K562 (cell line): ENCODE measurements around the gene ATP5PB. TPM values are rescaled to one million over a fixed set of nuclear protein-coding genes. Genes with fewer than 3 reads are reported as not detected.

Source experiments
- BCOR ChIP-seq: fragments of 450-650 bp; IDR thresholded peaks from 2 replicates; pipeline ENCODE4 v1.6.1; 2016
- BMI1 ChIP-seq: fragments of 150-350 bp; IDR thresholded peaks from 2 replicates; pipeline ENCODE4 v1.6.1; 2014; ENCODE audit warnings: low read length
- CC2D1A ChIP-seq: fragments of 450-650 bp; IDR thresholded peaks from 2 replicates; pipeline ENCODE4 v1.6.1; 2017; ENCODE audit warnings: mild to moderate bottlenecking
- CXXC5 ChIP-seq: fragments of 250-450 bp; sonication (Bioruptor Pico); IDR thresholded peaks from 2 replicates; pipeline ENCODE4 v1.8.0; 2022; ENCODE audit warnings: inconsistent platforms, mild to moderate bottlenecking, moderate library complexity
- DACH1 ChIP-seq: fragments of 450-650 bp; IDR thresholded peaks from 2 replicates; pipeline ENCODE4 v1.6.1; 2018; ENCODE audit not compliant: partially characterized antibody
- ELF1 ChIP-seq: fragments of 200-800 bp; sonication (Bioruptor generic); IDR thresholded peaks from 2 replicates; pipeline ENCODE4 v1.6.1; 2016; ENCODE audit warnings: missing genetic modification characterization, missing compliant biosample characterization
- FOXK1 ChIP-seq: sonication (generic); formaldehyde crosslinking; IDR thresholded peaks from 2 replicates; pipeline ENCODE4 v1.8.0; 2022; ENCODE audit warnings: missing genetic modification reagents, mild to moderate bottlenecking, borderline replicate concordance
- FOXP4 ChIP-seq: sonication (generic); formaldehyde crosslinking; IDR thresholded peaks from 2 replicates; pipeline ENCODE4 v1.8.0; 2022; ENCODE audit warnings: mild to moderate bottlenecking, missing genetic modification reagents, borderline replicate concordance
- KLF16 ChIP-seq: IDR thresholded peaks from 2 replicates; pipeline ENCODE4 v1.6.1; 2016; ENCODE audit warnings: antibody characterized with exemption
- NBN ChIP-seq: fragments of 450-650 bp; IDR thresholded peaks from 2 replicates; pipeline ENCODE4 v1.6.1; 2016; ENCODE audit warnings: low read depth, mild to moderate bottlenecking
- PCBP1 ChIP-seq: fragments of 200-400 bp; formaldehyde crosslinking; IDR thresholded peaks from 2 replicates; pipeline ENCODE4 v1.6.1; 2018; ENCODE audit warnings: mild to moderate bottlenecking, low read depth, low read length; ENCODE audit not compliant: poor library complexity, severe bottlenecking
- RBBP5 ChIP-seq: fragments of 200-600 bp; sonication (generic); IDR thresholded peaks from 2 replicates; pipeline ENCODE4 v1.6.1; 2012; ENCODE audit warnings: borderline replicate concordance, mild to moderate bottlenecking, low read length, control low read depth, inconsistent platforms; ENCODE audit not compliant: insufficient read depth, poor library complexity, severe bottlenecking
- SETDB1 ChIP-seq: IDR thresholded peaks from one replicate; pipeline ENCODE4 v1.6.1; 2012; ENCODE audit warnings: low read length, control low read depth, inconsistent platforms
- SMAD2 ChIP-seq: fragments of 150-350 bp; IDR thresholded peaks from 2 replicates; pipeline ENCODE4 v1.6.1; 2014; ENCODE audit warnings: low read depth, mild to moderate bottlenecking, low read length
- TEAD4 ChIP-seq, 2 experiments: sonication (generic) in 1 of 2; formaldehyde crosslinking in 1 of 2; IDR thresholded peaks; 2 replicates each; pipeline versions ENCODE4 v1.6.1 to v1.8.0; 2012 to 2022; ENCODE audit warnings: borderline replicate concordance in 1 of 2, inconsistent platforms in 1 of 2, low read length in 1 of 2, mild to moderate bottlenecking in 1 of 2, missing genetic modification reagents in 1 of 2
- ZNF124 ChIP-seq: sonication (generic); formaldehyde crosslinking; IDR thresholded peaks from 2 replicates; pipeline ENCODE4 v1.8.1; 2022; ENCODE audit warnings: missing genetic modification reagents
- ZNF589 ChIP-seq: fragments of 200-800 bp; sonication (Bioruptor generic); IDR thresholded peaks from 2 replicates; pipeline ENCODE4 v1.6.1; 2016; ENCODE audit warnings: low read depth, missing genetic modification characterization, missing compliant biosample characterization
- polyA plus RNA-seq, 8 experiments: library from polyadenylated mRNA; depleted of rRNA in 4 of 8; stranded (reverse) in 5 of 8; unstranded in 3 of 8; fragments of >200 nt; fragmentation: Nextera tagmentation in 2 of 8; fragmentation: Illumina TruSeq in 1 of 8; extraction: Ambion mirVana in 2 of 8; extraction: Trizol in 1 of 8; gene quantifications; 2 replicates each; pipeline versions ENCODE4 v1.2.1 to v1.2.3, GENCODE V29; 2011 to 2014; ENCODE audit warnings: inconsistent platforms in 1 of 8, missing spikeins in 1 of 8
- total RNA-seq, 7 experiments: library from RNA; depleted of rRNA in 6 of 7; stranded (reverse); fragments of >200 nt in 6 of 7; fragmentation: Illumina TruSeq in 2 of 7; extraction: Trizol in 2 of 7; gene quantifications; 2 replicates each; pipeline versions ENCODE4 v1.2.1 to v1.2.3, GENCODE V29; 2011 to 2021; ENCODE audit warnings: low replicate concordance in 1 of 7
- TF ChIP-seq, protein P1 (sequence below): fragments of 450-650 bp; IDR thresholded peaks from 2 replicates; pipeline ENCODE4 v1.6.1; 2016; ENCODE audit warnings: antibody characterized with exemption
- TF ChIP-seq, protein P2 (sequence below): fragments of 450-650 bp; IDR thresholded peaks from 2 replicates; pipeline ENCODE4 v1.6.1; 2018; ENCODE audit not compliant: partially characterized antibody

The ATP5PB gene
- total and polyA plus RNA-seq, 9 of the 15 experiments (the other 6 are each of a cell fraction or from before 2014, with no cell fraction given) = 651 to 2,735 (median 1,061) TPM

DNA sequence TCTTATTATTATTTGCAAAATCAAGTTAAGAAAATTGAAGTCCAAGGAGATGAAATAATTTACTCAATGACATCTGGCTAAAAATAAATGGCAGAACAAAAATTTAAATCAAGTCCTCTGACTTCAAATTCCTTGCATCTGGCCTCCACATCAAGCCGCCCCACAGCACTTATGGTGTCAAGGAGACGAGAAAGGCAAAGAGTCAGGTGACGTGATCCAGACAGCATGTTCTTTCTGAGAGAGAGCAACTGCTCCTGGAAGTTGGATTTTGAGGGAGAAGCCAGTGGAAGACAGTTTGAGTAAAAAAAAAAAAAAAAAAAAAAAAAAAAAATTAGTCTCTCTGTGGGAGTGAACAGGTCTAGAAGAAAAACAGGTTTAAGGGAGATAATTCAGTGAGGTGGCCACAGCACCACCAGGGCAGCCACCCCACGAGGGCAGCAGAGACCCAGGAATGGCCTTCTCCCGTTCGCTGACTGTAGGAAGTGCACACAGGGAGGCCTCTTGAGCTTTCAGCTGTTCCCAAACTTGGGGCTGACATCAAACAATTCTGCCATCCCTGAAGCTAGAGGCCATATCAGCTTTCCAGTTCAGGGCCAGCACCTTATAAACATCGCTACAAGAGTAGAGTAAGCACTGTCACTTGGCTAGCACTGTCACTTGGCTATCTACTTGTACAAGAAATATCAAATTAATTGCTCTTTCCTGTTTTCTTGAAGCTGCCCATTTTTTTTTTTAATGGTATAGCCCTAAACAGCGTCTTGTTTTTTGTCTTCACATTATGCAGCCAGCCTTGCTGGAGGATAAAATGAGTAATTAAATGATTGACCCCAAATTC is 32.3 kb downstream of the ATP5PB start (continued):
- TF ChIP-seq FOXP4 (CRISPR knock-in tag) (no peak), RBBP5 (no peak), KLF16 (0 out of 2 replicates have a peak, but pooled peaks have one; percentile 11), ZNF124 (CRISPR knock-in tag) (no peak), DACH1 (peak; percentile 11), NBN (no peak), ZNF589 (CRISPR knock-in tag) (no peak), SMAD2 (no peak; the same call in 1 of the 2 replicates), BCOR (no peak), SETDB1 (no peak), ELF1 (tag) (peak; percentile 14; the same call in 1 of the 2 replicates), CC2D1A (peak; percentile 79; the same call in 1 of the 2 replicates), PCBP1 (no peak), CXXC5 (CRISPR knock-in tag) (no peak), TEAD4 (IDR thresholded peaks at IDR 0.05; ENCODE audit: low read length) (no peak), TEAD4 (CRISPR knock-in tag; IDR thresholded peaks at IDR 0.05; ENCODE audit: borderline replicate concordance) (no peak), BMI1 (no peak), FOXK1 (CRISPR knock-in tag) (no peak)
- TF ChIP-seq, protein P1, sequence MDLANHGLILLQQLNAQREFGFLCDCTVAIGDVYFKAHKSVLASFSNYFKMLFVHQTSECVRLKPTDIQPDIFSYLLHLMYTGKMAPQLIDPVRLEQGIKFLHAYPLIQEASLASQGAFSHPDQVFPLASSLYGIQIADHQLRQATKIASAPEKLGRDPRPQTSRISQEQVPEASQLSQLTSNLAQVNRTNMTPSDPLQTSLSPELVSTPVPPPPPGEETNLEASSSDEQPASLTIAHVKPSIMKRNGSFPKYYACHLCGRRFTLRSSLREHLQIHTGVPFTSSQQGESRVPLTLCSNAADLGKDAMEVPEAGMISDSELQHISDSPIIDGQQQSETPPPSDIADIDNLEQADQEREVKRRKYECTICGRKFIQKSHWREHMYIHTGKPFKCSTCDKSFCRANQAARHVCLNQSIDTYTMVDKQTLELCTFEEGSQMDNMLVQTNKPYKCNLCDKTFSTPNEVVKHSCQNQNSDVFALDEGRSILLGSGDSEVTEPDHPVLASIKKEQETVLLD = no peak
- TF ChIP-seq, protein P2, sequence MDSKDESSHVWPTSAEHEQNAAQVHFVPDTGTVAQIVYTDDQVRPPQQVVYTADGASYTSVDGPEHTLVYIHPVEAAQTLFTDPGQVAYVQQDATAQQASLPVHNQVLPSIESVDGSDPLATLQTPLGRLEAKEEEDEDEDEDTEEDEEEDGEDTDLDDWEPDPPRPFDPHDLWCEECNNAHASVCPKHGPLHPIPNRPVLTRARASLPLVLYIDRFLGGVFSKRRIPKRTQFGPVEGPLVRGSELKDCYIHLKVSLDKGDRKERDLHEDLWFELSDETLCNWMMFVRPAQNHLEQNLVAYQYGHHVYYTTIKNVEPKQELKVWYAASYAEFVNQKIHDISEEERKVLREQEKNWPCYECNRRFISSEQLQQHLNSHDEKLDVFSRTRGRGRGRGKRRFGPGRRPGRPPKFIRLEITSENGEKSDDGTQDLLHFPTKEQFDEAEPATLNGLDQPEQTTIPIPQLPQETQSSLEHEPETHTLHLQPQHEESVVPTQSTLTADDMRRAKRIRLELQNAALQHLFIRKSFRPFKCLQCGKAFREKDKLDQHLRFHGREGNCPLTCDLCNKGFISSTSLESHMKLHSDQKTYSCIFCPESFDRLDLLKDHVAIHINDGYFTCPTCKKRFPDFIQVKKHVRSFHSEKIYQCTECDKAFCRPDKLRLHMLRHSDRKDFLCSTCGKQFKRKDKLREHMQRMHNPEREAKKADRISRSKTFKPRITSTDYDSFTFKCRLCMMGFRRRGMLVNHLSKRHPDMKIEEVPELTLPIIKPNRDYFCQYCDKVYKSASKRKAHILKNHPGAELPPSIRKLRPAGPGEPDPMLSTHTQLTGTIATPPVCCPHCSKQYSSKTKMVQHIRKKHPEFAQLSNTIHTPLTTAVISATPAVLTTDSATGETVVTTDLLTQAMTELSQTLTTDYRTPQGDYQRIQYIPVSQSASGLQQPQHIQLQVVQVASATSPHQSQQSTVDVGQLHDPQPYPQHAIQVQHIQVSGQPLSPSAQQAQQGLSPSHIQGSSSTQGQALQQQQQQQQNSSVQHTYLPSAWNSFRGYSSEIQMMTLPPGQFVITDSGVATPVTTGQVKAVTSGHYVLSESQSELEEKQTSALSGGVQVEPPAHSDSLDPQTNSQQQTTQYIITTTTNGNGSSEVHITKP = no peak
